Ectodermal cell (in vitro differentiated cells): Measurements from ENCODE around the gene HNRNPA3.

Experiments
- H3K27ac ChIP-seq: 2 replicates; pipeline ENCODE4 v1.7.0; 2013; ENCODE audit warnings: mild to moderate bottlenecking, low read depth, low read length; ENCODE audit not compliant: insufficient read depth, poor library complexity, severe bottlenecking
- H3K27me3 ChIP-seq: 2 replicates; pipeline ENCODE4 v1.7.0; 2013; ENCODE audit warnings: mild to moderate bottlenecking, low read length; ENCODE audit not compliant: insufficient read depth, control insufficient read depth, poor library complexity, severe bottlenecking
- H3K36me3 ChIP-seq: one replicate; pipeline ENCODE4 v1.7.0; 2013; ENCODE audit warnings: low read length; ENCODE audit not compliant: control insufficient read depth, insufficient read depth
- H3K4me1 ChIP-seq: one replicate; pipeline ENCODE4 v1.7.0; 2013; ENCODE audit warnings: low read length; ENCODE audit not compliant: control insufficient read depth, insufficient read depth
- H3K4me3 ChIP-seq: 2 replicates; pipeline ENCODE4 v1.7.0; 2013; ENCODE audit warnings: low read depth, low read length, control low read depth; ENCODE audit not compliant: insufficient read depth
- H3K9me3 ChIP-seq: 2 replicates; pipeline ENCODE4 v1.7.0; 2013; ENCODE audit warnings: mild to moderate bottlenecking, low read length, moderate library complexity; ENCODE audit not compliant: control insufficient read depth
- WGBS, 2 experiments: methylation state at CpG; one replicate each; pipeline ENCODE4 v1.1.7; 2013; ENCODE audit warnings: missing lambda C conversion rate in 2 of 2; 5-methylcytosine and 5-hydroxymethylcytosine counted together

The HNRNPA3 gene

DNA sequence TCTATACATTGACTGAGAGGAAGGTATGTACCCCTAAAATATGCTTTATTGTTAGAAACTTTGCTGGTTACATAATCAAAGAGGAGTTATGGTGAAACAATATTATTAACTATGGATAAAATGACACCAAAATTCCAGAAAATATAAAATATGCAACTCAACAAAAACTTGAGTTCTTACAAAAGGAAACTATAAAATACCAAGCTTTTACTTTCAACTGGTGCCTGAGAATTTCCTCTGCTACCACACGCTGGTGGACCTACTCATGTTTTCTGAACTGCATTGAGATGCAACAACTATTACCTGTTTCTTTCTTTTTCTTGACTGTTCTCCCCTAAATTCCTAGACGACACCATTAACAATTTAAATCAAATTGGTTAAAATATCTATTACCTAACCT, 60.2 kb downstream of the HNRNPA3 start:
- Histone ChIP-seq H3K27me3 (no peaks in the 10 kb centered on the region), H3K4me1 (no peaks in the 10 kb centered on the region), H3K9me3 (no peaks in the 10 kb centered on the region), H3K36me3 (no peaks in the 10 kb centered on the region), H3K4me3 (no peak overlapping the region), H3K27ac (no peak overlapping the region)
- WGBS, 2 experiments = 56 to 78% methylated on average over 2 of the region's 2 CpGs

DNA sequence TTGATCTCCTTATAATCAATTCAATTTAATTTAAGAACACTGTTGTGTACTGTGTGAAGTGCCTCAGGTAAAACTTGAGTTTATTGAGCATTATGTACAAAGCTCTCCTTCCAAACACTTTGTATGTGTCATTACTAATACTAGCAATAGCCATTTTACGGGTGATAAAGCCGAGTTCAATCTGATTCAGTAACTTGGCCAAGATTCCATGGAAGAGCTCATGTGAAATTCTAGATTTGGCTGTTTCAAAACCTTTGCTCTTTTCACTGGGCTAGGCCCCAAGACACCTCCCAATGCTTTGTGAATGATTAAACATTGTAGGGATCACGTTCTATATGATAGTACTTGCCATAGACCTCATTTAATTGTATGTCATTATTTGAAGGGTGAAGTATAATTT, 60.8 kb downstream of the HNRNPA3 start:
- Histone ChIP-seq H3K9me3 (no peaks in the 10 kb centered on the region), H3K36me3 (no peaks in the 10 kb centered on the region), H3K27me3 (no peaks in the 10 kb centered on the region), H3K27ac (no peak overlapping the region), H3K4me1 (no peaks in the 10 kb centered on the region), H3K4me3 (no peak overlapping the region)
- 89 to 95% methylated on average over 2 to 3 of the region's 3 CpGs for whole genome bisulfite sequencing, 2 experiments
